ENCODE data around the gene FGF14. TPM values are rescaled to one million over a fixed set of nuclear protein-coding genes. Genes with fewer than 3 reads are reported as not detected.

Gene FGF14
- total RNA-seq (2022; extraction: Qiagen RNA extraction; ENCODE audit: low read depth): 0.01 to 0.02 TPM in 2 of 5 replicates, not detected in the others

DNA sequence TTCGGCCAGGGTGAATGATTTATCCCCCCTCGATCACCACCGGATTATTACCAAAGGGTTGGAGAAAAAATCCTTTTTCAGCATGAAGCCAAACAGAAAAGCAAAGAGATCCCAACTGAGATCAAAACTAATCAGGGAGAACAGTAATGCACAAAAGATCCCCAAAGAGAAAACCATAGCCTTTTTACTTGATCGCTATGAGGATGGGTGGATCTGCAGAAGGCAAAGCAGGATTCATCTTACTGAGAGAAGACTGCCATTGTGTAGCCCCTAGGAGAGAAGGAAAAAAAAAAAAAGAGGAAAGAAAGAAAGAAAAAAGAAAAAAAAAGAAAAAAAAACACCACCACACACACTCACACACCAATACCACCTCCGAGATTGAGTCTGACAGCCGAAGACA is at the start of gene FGF14:
Gene FGF14 (minus strand): TSS at position 283 of the 400 bp plus-strand sequence.

Other genes with a start within 250 kb of the FGF14 start
- gene TPP2, start 194.9 kb upstream of the FGF14 start, total RNA-seq (2022; extraction: Qiagen RNA extraction; ENCODE audit: low read depth): 15.3 to 20.1 TPM (median 18.7 TPM) in 5 replicates

All from A549 treated with CpdA at 1 μM for 4 hours (cell line).